HG02973 (cell line): ENCODE measurements around the gene GLP1R.
"Not testable (repeated sequence)": the region's sequence is repeated elsewhere in the genome, so short reads cannot be mapped to it uniquely, and the experiment has no call there.

Source experiments
- ATAC-seq: cut with Tn5 transposase; IDR thresholded peaks from one replicate; pipeline ENCODE4 v1.9.1; 2021; ENCODE audit warnings: moderate library complexity; ENCODE audit not compliant: unreplicated experiment

The GLP1R gene

DNA sequence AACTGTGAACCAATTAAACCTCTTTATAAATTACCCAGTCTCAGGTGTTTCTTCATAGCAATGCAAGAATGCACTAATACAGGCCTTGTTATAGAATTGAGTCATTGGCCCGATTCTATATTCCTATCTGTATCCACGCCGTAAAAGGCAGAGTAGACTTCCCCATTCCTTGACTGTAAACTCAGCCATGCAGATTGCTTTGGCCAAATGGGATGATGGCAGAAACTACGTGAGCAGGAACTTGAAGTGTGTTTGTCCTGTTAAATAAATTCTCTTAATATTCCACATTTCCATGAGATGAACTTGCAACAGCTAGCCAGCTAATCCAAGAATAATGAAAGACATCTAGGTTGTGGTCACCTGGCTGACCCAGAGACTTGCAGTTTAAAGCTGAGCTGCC is 70.3 kb downstream of the GLP1R start:
- ATAC-seq, result no peak

DNA sequence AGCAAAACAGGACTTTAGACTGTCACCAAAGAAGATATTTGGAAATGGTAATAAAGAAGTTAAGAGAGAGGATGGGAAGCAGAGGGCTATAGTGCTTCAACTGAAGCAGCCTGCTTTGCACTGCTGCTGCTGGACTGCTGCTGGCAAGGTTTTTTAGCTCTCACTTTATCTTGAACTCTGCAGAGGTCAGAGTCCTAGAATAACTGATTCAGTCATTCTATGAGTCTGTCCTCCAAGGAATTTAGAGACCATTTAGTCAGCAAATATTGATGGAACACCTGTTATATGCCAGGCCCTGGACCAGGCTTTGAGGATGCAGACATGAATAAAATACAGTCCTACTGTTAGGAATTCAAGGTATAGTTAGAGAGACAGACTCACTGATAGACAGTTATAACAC is 75.5 kb downstream of the GLP1R start:
- ATAC-seq, result no peak

DNA sequence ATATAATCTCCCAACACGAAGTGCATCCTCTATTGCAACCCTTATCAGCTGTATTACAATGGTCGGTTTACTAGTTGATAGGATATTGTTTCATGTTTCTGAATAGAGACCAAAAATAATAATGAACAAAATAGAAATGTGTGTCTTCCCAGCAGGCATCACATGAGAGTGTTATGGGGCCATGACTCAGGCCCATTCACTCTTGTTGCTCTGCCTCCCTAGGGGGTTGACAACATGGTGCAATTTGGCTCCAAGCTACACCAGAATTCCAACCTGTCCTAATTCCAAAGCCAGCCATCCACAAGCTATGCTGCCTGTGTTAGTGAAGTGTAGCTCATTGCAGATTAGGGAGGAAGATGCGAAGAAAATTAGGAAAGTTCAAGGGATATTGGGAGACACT is 79.5 kb downstream of the GLP1R start:
- no peak for ATAC-seq

DNA sequence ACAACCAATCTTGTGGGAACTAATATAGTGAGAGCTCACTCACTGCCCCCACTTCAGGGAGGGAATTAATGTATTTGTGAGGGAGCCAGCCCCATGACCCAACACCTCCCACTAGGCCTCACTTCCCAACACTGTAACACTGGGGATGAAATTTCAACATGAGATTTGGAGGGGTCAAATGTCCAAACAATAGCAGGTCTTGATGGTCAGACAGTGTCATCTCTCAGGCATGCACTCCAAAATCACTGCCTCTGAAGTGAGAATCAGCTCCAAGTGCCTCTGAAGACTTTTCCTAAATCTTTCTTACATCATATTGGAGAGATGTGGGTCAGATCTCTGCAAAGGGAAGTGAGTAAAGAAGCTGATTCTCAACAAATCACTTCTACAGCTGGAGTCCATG is 80.3 kb downstream of the GLP1R start:
- ATAC-seq, result no peak

DNA sequence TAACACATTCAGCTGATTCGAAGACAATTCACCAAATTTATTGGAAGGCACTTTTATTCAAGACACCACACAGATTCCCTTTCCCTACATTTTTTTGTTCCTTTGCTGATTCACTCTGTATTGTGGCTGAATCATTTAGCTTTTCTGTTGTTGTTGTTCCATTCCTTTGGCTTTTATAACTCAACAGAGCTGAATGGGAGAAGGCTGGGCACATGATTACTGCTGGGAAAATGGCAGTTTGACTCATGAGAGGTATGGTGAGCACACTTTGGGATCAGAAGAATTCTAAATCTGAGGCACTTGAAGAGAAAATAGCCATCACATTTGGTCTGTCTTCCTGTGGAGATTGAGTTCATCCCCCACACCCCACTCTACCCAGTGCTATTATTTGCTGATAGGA is 82.1 kb downstream of the GLP1R start:
- no peak for ATAC-seq

DNA sequence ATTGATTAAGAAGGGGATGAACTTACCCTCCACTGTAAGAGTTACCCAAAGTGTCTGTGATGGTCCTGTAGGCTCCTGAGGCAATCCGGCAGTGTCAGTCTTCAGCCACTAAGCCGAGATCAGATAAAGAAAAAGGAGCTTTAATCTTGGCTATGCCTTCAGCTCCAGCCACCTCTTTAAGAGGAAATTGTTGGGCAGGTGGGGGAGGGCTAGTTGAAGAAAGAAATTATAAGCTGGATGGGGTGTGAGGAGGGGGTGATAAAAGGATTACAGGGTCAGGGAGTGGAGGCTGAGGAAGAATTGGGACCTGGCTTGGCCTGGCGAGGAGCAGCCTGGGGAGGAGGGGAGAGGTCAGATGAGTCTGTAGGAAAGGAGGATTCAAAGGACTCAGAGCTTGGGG is 86.2 kb downstream of the GLP1R start:
- not testable (repeated sequence) for ATAC-seq

DNA sequence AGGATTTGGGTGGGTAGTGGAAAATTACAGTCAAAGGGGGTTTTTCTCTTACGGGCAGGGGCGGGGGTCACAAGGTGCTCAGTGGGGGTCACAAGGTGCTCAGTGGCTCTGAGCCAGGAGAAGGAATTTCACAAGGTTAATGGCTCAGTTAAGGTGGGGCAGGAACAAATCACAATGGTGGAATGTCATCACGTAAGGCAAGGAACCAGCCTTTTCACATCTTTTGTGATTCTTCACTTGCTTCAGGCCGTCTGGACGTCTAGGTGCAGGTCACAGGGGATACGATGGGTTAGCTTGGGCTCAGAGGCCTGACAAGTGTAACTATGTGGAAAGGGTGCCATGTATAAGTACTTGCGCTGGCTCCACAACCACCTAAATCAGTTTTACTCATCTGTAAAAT is 87.6 kb downstream of the GLP1R start:
- ATAC-seq, result not testable (repeated sequence)

DNA sequence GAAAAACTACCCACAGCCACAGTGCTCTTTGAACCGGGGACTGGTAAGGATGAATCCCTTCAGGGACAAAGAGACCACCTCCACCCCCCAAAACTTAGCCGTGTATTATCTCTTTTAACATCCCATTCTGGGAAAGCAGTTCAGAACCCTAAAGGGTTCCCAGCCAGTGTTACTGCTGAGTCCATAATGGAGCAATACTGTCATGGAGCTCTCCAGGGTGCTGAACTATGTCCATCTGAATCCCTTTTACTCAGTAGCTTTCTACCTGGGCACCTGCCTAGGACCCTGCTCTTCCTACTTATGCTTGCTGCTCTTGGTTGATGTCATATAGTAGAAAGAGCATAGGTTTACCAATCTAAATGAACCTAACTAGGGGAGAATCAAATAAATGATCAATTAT is 88.7 kb downstream of the GLP1R start:
- ATAC-seq, result no peak
